Activated gamma-delta T cell (primary cell): ENCODE data around the gene RPP14.
"Not testable (repeated sequence)": the region's sequence is repeated elsewhere in the genome, so short reads cannot be mapped to it uniquely, and the experiment has no call there.

Experiments
- DNase-seq: peaks from one replicate; lab custom pipeline; 2025; lab: John Stamatoyannopoulos, UW

Gene RPP14

DNA sequence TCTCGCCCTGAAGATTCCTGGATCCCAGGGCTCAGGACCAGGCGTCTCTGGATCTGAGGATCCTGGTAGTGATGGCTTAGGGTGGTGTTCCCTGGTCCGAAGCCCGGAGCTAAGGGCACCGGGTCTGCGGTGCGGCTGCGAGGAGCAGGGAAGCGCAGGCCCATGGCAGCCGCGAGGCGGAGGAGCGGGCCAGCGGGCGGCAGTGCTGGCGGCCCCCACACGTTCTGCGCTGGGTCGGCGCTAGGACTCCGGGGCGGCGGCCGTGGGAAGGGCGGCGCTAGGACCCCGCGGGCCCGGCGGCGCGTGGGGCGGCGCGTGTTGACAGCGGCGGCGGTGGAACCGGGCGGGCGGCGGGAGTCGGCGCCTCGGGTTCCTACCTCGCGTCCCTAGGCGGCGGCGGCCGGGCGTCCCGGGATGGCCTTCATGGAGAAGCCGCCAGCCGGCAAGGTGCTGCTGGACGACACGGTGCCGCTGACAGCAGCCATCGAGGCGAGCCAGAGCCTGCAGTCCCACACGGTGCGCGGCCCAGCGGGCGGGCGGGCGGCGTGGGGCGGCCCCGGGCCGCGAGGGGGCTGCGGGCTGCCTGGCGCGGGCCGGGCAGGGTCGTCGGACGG, 26.6 kb downstream of the RPP14 start, which contains the start of gene PXK:
PXK (plus strand) TSS at position 318 of the 614 bp plus-strand sequence; CDS start at position 415, 97 bp downstream.
- peak; percentile 72 for DNase-seq

DNA sequence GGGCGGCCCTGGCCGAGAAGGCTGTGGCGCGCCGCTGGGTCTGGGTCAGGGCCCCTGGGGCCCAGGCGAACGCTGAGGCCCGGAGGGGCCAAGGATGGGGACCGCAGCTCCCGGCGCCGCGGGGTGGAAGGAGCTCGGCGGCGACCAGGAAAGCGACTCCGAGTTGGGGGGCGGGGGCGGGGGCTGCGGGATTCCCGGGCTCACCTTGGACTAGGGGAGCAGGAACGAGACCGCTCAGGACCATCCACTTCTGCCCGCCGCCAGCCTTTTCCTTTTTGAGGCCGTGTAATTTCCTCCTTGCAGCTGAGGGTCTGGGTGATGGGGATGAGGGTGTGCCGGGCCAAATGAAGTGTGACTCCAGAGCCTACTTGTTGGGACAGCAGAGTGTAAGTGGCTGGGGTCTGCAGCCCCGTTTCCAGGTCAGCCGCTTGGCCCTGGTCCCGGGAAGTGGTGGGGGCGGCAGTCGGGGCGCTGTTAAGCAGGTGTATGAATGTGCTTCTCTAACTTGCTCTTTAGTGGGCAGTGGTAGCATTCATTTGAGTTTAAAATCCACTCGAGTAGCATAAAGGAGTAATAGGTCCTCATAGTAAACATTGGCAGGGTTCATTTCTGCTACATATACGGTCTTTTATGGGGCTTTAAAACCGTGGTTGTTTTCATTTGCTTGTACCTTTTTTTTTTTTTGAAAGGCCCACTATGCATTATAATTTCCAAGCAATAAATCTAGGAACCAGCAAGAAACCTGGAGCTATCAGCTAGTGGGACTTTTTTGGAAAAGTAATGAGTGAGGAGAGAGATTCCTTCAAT, 27.4 kb downstream of the RPP14 start:
- peak; percentile 8 for DNase-seq

DNA sequence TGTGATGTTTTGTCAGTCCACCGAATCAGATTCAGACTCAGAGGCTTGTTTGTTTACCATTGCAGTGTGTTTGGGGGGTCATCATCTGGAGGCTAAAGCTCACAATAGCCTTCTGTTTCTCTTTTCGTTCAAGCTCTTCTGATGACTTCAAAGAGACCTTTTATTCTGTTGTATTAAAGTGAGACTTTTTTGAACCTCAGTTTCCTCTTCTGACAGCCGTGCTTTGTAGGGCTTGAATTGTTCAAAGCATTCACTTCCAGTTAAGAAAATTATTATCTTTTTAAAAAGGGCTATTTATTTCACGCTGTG, 27.9 kb downstream of the RPP14 start:
- no peak for DNase-seq

DNA sequence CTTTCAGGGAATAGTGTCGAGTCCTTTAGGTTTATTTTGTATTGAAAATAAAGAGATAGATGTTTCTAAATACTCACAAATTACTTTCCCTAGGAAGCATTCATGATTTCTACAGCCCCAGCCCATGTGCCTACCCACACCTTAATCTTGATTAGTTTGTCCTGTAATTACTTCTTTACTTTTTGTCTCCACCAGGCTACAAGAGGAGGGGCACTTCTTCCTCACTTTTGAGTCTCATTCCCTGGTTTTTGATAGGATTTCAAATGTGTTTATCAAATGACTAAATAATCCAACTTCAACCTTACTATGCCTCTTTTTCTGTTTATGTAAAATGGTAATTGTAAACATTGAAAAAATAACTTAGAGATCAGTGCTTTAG, 28.4 kb downstream of the RPP14 start:
- DNase-seq: no peak

DNA sequence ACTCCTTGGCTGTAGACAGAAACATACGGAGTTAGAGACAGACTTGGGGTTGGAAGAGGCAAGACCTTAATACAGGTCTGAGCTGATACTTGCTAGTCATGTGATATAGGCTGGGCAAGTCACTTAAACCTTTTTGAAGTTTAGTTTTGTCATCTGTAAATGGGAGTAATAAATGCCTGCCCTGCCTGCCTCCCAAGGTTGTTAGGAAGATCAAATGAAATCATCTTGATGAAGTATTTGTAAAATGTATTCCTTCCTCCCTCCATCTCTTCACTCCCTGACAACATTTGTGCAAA, 29.6 kb downstream of the RPP14 start:
- DNase-seq: no peak

DNA sequence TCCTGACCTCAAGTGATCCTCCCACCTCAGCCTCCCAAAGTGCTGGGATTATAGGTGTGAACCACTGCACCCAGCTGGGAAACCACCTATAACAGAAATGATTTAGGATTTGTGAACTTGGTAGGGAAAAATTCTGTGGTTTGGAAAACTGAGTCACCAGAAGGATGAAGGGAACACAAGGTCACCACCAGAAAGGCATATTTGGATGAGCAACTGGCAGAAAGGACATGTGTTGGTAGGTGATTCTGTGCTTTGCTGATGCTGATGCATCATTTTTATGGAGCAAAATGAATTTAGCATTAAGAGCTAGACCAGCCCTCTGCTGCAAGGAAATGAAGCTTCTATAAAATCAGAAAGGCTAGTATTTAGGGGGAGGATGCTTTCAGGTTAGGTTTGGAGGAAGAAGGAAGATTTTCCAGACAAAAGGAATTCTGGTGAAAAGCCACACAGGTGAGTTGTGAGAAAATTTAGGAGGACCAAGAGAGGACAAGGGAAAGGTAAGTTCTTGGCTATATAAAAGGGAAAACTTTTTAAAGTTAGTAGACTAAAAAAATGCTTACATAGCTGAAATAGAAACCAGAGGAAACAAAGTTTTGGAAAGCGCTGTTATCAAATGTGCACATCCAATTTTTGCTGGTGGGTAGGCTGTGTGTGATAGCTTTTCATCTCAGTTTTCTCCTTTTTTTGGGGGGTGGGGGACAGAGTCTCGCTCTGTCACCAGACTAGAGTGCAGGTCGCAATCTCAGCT, 30.3 kb downstream of the RPP14 start:
- no peak for DNase-seq

DNA sequence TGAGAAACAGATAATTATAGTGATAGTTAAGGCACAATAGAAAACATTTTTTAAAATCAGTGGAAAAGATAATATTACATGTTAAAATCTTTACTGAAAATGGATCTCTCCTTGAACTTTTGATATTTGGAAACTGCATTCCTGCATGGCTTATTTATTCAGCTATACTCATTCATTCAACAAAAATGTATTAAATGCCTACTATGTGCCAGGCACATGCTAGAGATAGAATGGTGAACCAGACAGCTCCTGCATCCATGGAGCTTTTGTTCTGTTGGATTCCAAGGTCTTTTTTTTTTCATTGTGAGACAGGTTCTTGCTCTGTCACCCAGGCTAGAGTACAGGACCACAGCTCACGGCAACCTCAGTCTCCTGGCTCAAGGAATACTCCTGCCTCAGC, 31.1 kb downstream of the RPP14 start:
- no peak for DNase-seq

DNA sequence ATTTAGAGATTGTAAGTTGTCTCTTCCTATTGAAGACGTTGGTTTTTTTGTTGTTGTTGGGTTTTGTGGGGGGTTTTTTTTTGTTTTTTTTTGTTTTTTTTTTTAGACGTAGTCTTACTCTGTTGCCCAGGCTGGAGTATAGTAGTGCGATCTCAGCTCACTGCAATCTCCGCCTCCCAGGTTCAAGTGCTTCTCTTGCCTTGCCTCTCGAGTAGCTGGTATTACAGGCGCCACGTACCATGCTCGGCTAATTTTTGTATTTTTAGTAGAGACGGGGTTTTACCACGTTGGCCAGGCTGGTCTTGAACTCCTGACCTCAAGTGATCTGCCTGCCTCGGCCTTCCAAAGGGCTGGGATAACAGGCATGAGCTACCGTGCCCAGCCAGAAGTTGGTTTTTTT, 33.1 kb downstream of the RPP14 start:
- DNase-seq: not testable (repeated sequence)

DNA sequence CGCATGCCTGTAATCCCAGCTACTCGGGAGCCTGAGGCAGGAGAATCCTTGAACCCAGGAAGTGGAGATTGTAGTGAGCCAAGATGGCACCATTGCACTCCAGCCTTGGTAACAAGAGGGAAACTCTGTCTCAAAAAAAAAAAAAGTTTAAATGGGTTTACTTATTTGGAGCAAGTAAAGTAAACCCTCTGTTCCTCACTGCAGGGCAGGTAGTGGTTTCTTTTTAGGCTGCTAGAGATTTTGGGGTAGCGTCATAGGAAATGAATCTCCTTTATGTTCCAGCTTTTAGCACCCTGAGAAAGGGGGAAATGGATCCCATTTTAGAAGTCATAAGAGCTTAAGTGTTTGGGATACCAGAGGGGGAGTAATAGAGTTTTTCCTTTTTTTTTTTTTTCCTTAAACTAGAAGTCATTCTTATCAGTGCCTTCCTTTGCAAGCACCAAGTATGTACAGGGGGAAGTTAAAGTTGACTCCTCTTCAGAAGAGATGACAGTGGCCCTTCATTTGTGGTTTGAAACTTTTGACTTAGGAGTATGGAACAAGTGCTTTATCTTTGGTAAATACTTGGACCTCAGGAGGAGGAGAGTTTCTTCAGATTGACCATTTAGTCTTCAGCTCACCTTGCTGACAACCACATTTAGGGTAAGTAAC, 34.7 kb downstream of the RPP14 start:
- DNase-seq: no peak

DNA sequence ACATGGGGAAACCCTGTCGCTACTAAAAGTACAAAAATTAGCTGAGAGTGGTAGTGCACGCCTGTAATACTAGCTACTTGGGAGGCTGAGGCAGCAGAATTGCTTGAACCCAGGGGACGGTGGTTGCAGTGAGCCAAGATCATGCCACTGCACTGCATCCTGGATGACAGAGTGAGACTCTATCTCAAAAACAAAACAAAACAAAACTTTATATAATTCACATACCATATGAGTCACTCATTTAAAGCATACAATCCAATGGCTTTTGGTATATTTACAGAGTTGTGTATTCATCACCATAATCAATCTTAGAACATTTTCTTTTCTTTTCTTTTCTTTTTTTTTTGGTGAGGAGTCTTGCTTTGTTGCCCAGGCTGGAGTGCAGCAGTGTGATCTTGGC, 35.3 kb downstream of the RPP14 start:
- DNase-seq: no peak

DNA sequence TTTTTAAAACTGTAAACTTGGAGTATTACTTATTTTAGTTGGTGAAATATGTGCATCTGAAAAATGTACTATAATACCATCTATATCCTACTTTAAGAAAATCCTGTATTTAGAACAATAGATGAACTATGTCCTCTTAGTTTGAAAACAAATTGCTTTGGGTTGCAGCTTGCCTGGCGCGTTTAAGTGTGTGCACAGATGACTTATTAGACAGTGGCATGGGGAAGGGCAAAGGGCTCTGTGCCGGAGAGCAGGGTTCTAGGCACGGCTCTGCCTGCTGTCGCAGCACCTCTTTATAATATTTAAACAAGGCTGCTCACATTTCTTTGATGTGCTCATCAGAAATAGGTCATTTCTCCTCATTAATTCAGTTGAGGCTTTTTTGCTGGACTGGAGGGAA, 36.6 kb downstream of the RPP14 start:
- DNase-seq: no peak

DNA sequence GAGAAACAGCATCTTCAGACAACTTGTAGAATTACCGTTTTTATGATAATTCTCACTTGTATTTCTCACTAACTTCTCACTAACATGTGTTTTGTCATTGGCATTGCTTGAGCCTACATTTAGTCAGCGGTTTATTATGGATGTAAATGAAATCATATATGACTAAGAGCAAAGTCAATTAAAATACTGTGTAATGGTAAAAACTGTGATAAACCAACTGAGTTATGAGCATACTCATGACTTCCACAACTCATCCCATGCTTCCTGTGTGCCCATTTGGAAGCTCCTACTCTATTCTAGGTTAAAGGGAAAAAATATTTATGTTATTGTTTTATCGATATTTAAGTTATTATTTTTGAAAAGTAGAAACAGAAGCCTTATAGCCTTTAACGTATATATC, 39.4 kb downstream of the RPP14 start:
- no peak for DNase-seq

DNA sequence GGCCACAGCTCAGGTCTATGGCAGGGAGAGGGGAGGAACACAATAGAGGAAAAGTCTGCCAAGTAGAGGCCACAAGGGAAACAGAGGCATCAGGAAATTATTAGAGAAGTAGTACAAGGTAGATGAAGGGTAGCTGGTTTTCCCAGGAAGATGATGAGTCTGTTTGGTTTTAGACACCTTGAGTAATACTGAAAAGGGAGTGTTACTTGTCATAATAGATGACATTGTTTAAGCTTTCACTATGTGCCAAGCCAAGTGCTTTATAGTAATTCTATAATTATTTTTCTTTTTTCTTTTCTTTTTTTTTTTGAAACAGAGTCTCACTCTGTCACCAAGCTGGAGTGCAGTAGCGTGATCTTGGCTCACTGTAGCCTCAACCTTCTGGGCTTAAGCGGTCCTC, 40.3 kb downstream of the RPP14 start:
- no peak for DNase-seq

DNA sequence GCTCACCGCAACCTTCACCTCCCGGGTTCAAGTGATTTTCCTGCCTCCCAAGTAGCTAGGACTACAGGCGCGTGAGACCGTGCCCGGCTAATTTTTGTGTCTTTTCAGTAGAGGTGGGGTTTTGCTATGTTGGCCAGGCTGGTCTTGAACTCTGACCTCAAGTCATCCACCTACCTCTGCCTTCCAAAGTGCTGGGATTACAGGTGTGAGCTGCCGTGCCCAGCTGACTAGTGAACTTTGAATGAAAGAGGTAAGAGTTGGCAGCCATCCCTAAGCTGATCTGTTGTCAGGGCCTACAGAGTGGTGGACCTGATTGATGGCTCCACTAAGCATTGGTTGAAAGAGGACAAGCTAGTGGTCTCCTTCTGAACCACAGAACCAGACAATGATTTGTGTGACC, 41.9 kb downstream of the RPP14 start:
- DNase-seq: no peak

DNA sequence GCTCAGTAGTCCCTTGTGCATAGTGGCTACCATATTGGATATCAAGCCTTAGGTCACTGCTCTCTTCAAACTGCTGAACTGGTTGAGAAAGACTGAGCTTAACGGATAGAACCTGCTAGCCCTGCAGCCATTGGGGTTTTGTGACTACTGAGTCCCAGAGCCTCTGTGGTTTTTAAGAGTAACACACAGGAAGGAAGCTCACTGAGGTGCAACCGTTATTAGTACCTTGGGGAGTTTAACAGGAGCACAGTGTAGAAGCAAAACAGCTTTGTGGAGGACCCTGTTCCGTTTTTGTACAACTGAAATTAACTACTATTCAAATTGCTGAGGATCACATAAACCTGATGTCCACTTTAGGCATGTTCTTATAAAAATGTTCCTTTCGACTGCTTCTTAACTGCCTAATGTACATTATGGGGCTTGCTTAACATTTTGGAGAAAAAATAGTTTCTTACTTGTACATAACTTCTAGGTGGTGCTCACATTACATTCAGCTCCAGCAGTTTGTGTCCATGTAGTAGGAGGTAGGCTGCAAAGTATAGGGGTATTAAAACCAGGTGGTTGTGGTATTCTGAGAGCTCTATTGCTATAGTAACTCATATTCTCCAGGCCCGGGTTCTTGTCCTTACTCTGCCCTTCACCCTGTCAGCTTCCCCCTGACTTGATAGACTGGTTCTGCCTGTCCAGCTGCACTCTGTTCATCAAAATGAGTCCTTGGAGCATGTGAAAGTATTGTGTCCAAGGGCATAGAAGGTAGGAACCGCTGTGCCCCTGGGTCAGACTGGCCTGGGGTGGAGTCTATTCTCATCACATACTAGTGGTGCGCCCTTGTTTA, 44.0 kb downstream of the RPP14 start:
- no peak for DNase-seq

DNA sequence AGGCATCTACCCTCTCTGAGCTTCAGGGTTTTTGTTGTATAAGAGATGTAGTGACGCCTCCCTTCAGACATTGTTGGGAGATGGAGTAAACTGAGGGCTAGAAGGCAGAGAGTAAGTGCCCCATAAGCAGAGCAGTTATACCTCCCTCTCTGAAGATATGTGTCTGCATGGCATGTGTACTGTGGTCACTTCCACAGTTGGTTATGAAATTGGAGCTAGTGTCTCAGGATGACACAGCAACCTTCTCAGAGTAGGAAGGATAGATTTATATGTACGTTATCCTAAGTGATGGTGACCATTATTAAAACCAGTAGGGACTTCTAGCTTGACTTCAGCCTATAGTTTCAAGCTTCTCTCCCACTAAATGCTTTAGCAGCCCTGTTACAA, 44.6 kb downstream of the RPP14 start:
- DNase-seq: no peak

DNA sequence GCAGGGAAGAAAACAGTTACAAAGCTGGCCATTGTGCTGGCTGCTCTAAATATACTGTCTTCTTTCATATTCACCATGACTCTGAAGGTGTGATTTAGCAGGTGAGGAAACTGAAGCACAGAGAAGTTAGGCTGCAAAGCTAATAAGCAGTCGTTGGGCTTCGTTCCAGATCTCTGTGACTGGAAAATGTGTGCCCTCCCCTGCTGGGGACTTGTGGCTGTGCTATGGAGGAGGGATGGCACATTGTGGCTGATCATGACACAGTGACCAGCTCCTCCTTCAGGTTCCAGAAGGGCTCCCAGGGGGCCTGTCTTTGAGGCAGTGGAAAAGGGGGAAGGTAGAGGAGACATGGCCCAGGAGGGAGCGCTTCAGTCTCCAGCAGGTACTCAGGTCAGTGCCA, 45.9 kb downstream of the RPP14 start:
- DNase-seq: no peak

DNA sequence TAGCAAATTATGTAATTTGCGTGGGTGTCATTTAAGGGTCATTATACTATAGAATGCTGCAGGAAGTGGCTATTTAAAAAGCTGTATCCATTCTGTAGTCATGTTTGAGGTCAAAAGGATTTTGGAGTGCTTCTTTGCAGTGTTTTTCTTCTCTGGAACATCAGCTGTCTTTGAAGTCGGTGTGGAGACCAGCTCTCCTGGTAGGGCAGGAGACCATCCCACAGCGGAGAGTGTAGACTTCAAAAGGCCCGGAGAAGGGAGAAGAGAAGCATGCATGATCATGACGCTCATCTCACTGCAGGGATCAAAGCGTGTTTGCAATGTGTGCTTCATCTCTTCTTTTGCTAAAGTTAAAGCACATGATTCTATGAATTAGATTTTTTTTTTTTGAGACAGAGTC, 46.6 kb downstream of the RPP14 start:
- no peak for DNase-seq

DNA sequence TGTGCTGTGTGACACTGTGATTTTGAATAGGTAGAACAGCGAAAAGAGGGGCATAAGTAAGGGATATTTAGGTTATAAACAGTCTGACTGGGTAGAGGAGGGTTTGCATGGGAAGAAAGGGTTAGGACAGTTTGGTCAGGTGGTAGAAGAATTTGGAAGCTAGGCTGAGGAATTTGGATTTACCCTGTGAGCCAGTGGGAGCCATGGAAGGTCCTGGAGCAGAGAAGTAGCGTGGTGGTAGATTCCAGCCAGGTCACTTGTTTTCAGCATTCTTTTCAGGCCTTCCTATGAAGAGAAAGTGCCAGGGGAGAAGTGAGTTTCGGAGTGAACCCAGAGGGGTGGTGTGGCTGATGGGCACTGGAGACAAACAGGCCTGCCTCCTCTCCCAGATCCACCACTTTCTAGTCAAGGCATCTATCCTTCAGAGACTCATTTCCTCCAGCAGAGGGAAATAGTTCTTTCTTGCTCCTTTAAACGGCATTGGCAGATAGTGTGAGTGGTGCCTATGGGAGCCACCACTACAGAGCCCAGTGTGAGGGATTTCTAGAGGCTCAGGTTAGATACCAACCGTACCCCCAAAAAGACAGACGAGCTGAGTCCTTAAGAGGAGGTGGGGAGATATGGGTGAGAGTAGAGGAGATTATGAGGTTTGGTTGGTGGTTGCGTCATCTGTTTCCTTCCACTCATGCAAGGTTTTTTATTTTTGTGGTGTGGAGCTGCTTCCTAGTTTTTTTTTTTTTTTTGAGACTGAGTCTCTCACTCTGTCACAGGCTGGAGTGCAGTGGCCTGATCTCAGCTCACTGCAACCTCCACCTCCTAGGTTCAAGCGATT, 47.9 kb downstream of the RPP14 start:
- no peak for DNase-seq

DNA sequence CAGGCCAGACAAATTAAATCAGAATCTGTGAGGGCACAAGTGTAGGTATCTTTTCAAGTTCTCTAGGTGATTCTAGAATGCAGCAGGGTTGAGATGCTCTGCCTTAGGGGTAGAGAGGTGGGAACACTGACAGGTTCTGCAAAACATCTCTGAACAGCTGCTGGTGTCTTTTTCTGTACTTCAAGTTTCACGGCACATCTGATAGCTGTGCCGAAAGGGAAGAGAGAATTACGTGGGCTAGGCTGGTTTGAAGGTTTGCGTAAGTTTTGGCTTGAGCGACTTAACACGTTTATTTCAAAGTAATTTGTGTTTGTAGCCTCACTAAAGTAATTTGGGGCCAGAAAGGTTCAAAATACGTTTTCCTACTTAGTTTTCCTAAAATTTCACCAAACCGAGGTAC, 49.1 kb downstream of the RPP14 start:
- DNase-seq: no peak

DNA sequence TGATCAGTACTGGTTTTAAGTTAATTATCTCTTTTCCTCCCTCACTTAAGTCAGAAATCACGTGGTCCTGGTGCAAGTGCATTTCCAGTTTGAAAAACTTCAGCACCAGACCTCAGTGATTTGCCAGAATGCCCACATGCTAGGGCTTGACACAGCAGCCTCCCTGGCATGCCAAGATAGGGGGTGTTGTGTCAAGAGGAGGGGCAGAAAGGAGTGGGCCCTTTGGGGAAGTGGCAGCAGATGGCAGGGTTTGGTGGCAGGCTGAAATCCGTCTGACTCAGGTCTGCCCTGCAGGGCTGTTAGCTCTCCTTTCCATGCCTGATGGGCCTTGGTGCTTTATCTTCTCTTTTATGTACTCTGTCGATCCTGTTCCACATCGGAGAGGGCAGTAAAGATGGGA, 50.0 kb downstream of the RPP14 start:
- no peak for DNase-seq
